NCI-H2029 treated with DMSO at 0.1 percent for 48 hours (cell line): ENCODE results near the gene SERPINA12.

Experiments
- DNase-seq: peaks from one replicate; lab custom pipeline; 2025; lab: John Stamatoyannopoulos, UW

Gene SERPINA12, protein sequence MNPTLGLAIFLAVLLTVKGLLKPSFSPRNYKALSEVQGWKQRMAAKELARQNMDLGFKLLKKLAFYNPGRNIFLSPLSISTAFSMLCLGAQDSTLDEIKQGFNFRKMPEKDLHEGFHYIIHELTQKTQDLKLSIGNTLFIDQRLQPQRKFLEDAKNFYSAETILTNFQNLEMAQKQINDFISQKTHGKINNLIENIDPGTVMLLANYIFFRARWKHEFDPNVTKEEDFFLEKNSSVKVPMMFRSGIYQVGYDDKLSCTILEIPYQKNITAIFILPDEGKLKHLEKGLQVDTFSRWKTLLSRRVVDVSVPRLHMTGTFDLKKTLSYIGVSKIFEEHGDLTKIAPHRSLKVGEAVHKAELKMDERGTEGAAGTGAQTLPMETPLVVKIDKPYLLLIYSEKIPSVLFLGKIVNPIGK

GRCh38 chr14:94509356-94509755 is at the start of gene SERPINA12:
SERPINA12 (minus strand) TSS chr14:94509469; CDS start chr14:94498397, 11,072 bp downstream.
- no peak for DNase-seq

DNA sequence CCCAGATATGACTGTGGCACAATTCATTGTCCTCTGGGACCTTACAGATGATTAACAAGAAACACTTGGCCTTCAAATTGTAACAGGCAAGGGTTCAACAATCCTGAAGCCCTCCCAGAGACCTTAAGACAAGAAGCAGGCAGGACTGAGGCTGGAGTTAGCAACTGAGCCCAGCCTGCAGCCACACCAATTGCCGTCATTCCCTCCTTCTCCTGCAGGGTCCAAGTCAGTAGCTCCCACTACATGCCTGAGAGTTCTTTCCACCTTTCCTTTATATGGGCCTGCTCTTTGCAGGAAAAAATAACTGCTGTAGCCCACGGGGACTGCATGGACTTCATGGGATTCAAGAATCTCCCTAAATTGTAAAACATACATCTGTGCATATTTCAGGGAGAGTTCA is 49.6 kb upstream of the SERPINA12 start:
- DNase-seq: no peak

GRCh38 chr14:94557327-94557726 is 48.1 kb upstream of the SERPINA12 start:
- no peak for DNase-seq

DNA sequence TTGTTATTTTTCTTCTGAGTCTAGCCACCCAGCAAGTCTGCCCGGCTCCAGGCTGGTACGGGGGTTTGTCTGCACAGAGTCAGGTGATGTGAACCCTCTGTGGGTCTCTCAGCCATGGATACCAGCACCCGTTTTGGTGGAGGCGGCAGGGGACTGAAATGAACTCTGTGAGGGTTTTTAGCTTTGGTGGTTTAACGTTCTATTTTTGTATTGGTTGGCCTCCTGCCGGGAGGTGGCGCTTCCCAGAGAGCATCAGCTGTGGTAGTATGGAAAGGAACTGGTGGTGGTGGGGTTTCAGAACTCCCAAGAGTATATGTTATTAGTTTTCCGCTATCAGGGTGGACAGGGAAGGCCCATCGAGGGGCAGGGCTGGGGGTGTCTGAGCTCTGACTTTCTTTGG is 46.7 kb upstream of the SERPINA12 start:
- DNase-seq: no peak

- no peak for DNase-seq
Observed at GRCh38 chr14:94550041-94550440, 40.8 kb upstream of the SERPINA12 start.

DNA sequence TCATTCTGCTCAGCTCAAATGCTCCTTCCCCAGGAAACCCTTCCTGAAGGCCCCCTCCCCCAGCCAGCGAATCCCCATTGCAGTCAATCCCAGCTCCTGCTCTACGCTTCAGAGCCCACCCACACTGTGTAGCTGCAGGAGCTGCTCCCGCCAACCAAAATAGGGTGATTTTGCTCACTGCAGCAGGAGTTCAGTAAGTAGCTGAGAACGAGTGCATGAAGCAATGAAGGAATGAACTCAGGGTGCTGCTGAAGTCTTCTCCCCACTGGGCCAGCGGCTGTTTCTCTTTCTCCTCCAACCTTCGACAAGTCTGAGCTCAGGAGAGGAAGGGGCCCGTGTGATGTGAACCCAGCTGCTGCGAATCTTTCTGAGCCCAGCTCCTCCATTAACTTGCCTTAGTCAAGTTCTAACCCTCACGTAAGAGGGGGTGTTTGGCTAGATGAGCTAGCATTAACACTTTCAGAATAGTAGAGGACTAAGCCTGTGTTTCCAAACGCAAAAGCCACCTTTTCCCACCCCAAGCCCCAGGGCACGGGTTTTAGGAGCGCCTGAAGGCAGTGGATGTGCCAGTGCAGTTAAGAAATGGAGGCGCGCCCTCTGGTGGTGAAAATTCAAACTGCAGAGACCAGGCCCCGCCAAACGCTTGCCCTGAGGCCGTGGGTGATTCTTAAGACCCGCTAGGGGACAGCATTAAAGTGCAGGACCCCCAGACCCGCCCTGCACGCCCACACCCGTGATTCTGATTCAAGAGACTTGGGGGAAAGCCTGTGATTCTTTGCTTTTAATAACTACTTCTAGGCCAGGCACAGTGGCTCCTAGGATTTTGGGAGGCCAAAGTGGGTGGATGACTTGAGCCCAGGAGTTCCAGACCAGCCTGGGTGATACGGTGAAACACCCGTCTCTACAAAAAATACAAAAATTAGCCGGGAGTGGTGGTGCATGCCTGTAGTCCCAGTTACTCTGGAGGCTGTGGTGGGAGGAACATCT is 40.0 kb upstream of the SERPINA12 start:
- DNase-seq: no peak

DNA sequence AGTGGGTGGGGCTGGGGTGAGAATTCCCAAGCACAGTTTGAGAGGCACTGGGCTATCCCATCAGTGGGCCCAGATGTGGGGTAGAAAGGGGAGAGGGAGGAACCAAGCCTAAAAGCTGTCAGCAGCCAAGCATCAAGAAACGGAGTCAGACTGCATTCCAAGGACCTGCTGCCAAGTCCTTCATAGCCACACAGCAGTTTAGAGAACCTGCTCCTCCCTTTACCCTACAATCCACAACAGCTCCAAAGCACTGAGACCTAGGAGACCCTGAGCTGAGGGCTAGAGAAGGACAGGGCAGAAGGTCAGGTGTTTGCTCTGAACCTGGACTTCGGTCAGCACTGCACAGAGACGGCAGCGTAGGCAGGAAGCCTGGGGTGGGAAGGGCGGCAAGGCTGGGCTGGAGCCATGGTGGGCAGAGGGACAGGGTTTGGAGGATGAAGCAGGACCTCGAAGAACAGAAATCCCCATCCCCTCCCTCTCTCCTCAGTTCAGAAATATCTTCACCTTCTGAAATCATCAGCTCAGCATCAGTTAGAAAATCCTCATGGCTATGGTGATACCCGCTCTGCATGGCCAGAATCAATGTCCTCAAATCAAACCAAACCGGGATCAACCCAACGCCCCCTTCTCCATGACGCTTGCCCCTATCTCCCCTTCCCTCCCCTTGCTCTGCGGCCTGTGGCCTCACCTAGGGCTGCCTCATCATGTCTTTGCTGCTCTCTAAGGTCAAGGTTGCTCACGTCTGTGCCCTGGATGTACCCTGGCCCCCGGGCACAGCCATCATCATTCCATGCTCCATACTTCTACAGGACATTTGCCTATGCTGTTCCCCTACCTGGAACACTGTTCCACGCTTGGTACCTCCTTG is 39.1 kb upstream of the SERPINA12 start:
- DNase-seq: no peak

- no peak for DNase-seq
Observed at GRCh38 chr14:94547726-94548125, 38.5 kb upstream of the SERPINA12 start.

DNA sequence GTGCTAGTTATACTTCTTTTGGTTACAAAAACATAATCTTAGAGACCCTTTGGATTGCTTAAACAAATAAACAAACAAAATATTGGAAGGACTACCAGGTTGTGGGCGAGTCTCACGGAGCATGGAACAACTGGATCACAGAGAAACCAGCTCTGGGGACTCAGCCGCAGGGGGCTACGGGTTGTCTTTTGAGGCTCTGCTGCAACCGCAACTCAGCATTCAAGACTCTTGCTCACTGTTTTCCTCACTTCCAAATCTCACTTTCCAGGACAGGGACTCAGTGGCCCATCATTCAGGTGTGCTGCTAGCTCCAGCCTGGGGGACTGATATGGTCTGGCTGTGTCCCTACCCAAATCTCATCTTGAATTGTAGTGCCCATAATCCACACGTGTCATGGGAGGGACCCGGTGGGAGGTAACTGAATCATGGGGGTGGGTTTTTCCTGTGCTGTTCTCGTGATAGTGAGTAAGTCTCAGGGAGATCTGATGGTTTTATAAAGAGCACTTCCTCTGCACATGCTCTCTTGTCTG is 37.9 kb upstream of the SERPINA12 start:
- no peak for DNase-seq

DNA sequence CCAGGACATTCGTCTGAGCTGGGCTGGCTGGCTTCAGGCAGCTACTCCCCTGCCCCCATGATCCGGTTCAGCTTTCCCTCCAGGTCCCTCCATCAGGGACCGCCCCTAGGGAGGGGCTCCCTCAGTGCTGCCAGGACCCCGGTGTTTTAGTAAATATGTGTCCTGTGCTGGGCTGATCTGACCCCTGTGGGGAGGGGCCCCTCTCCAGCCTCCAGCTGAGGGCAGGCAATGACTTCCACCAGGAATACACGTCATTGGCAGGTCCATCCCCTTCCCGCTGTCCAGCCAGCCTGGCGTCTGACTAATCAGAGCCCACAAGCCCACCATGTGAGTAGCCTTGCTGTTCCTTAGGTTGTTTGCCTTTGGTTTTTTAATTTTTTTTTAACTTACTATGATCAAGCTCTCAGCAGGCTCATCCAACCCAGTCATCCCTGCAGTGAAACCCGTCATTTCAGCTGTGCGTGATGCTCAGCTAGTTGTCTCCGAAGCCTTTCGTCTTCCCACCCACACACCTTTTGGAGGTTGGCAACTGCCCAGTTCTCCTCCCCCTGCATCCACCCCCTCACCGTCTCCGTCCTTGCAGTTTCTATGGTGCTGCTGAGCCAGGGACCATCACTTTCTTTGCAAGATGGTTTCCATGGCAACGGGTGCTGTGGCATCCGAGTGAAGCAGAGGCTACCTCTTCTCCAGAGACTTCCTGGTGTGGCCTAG is 36.0 kb upstream of the SERPINA12 start:
- DNase-seq: no peak

- DNase-seq: no peak
Observed at GRCh38 chr14:94544726-94545125, 35.5 kb upstream of the SERPINA12 start.

GRCh38 chr14:94543449-94544124 is 34.3 kb upstream of the SERPINA12 start:
- DNase-seq: no peak

GRCh38 chr14:94542811-94543440 is 33.7 kb upstream of the SERPINA12 start:
- DNase-seq: no peak

DNA sequence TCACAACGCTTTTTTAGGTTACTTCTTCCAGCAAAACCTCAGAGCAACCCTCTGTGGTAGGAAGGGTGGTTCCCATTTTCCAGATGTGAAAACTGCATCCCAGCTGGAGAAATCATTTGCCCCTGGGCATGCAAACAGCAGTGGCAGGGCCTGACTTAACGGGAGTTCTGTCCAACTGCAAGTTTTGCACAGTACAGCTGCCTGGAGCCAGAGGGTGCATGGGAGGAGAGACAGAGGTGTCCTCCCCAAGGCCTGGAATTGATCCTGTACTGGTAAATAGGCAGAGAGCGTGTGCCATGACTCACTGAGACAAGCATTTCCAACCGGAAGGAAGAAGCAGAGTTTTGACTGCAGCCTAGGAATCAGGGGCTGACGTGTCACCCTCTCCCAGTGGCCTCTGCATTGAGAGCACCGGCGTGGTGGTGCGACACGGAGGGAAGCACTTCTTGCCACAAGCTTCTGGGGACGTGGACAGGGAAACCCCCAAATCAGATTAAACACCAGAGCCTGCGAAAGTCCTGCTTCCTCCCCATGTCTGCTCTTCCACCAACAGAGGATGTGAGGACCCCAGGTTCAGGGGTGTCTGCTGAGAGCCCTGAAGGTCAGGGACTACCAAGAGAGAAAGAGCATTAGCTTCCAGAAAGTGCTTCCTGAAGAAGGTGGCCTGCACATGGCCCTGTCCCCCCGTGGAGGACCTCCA is 33.0 kb upstream of the SERPINA12 start:
- no peak for DNase-seq

- DNase-seq: no peak
Observed at GRCh38 chr14:94541234-94541975, 32.1 kb upstream of the SERPINA12 start.

- DNase-seq: no peak
Observed at GRCh38 chr14:94540031-94540794, 30.9 kb upstream of the SERPINA12 start.

DNA sequence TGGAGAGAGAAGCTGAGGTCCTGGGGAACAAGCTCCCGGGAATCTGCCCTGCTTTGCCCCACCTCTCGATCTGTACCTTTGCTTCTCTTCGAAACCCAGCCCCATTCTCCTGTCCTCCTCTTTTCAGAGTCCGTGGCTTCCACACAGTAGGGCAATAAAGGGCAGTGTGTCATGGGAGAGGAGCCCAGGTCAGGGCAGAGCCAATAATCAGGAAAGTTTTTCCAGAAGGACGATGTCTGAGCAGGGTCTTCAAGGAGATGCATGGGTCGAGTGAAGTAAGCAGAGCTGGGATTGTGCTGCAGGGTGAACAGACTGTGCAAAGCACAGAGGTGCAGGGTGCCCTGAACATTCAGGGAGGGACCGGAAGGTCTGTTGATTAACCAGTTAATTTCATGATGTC is 29.9 kb upstream of the SERPINA12 start:
- no peak for DNase-seq
